H1 (cell line): ENCODE results near the gene HOXA10. TPM values are rescaled to one million over a fixed set of nuclear protein-coding genes. Genes with fewer than 3 reads are reported as not detected.

ENCODE experiments used
- CTCF ChIA-PET: fragments of 300-600 bp; sonication (Branson Sonifier 250); formaldehyde crosslinking; loops from one replicate; lab custom pipeline; 2021; ENCODE audit not compliant: partially characterized antibody; lab: Charles Lee
- POLR2A ChIA-PET: fragments of 300-600 bp; sonication (Branson Sonifier 250); formaldehyde crosslinking; loops from one replicate; lab custom pipeline; 2021; ENCODE audit warnings: inconsistent platforms; ENCODE audit not compliant: partially characterized antibody; lab: Charles Lee
- DNase-seq, 2 experiments: peaks; one replicate each; pipeline versions ENCODE4 v3.0.0 to v3.0.0-alpha.2; 2010 to 2022; ENCODE audit warnings: low spot score in 2 of 2, low read depth in 1 of 2, mixed read lengths in 1 of 2
- FAIRE-seq: peaks from 2 replicates; lab custom pipeline; 2011; peaks lifted over from hg19 to GRCh38; lab: Jason Lieb, UNC
- H2AFZ ChIP-seq: 2 replicates; pipeline ENCODE4 v1.8.1; 2012; ENCODE audit warnings: low read length, inconsistent platforms
- H2AK5ac ChIP-seq: 2 replicates; pipeline ENCODE4 v1.6.1; 2013; ENCODE audit warnings: low read depth, low read length
- H2BK120ac ChIP-seq: replicated peaks from 2 replicates; pipeline ENCODE3; 2013; ENCODE audit warnings: low read depth, low read length, inconsistent platforms
- H2BK12ac ChIP-seq: 2 replicates; pipeline ENCODE4 v1.6.1; 2013; ENCODE audit warnings: low read depth, low read length
- H2BK15ac ChIP-seq: 2 replicates; pipeline ENCODE4 v1.6.1; 2013; ENCODE audit warnings: low read length
- H2BK20ac ChIP-seq: 2 replicates; pipeline ENCODE4 v1.6.1; 2013; ENCODE audit warnings: low read length
- H2BK5ac ChIP-seq: 2 replicates; pipeline ENCODE4 v1.6.1; 2013; ENCODE audit warnings: low read depth, low read length
- H3K14ac ChIP-seq: 2 replicates; pipeline ENCODE4 v1.6.1; 2013; ENCODE audit warnings: inconsistent platforms; ENCODE audit not compliant: insufficient read length
- H3K18ac ChIP-seq: 2 replicates; pipeline ENCODE4 v1.6.1; 2013; ENCODE audit warnings: low read length; ENCODE audit errors: extremely low read depth
- H3K23ac ChIP-seq: 2 replicates; pipeline ENCODE4 v1.6.1; 2013; ENCODE audit warnings: inconsistent platforms; ENCODE audit not compliant: insufficient read length
- H3K23me2 ChIP-seq: 2 replicates; pipeline ENCODE4 v1.6.1; 2013; ENCODE audit warnings: low read depth, low read length
- H3K27ac ChIP-seq: 2 replicates; pipeline ENCODE4 v1.6.1; 2011; ENCODE audit warnings: low read depth, low read length, inconsistent platforms
- H3K27me3 ChIP-seq, 4 experiments: replicated peaks in 1 of 4; 1 replicate in 1 of 4; 2 replicates in 3 of 4; pipeline versions ENCODE4 v1.6.1 to v1.8.1; 2011 to 2013; ENCODE audit warnings: low read length in 3 of 4, mild to moderate bottlenecking in 3 of 4, inconsistent platforms in 2 of 4, mixed read lengths in 2 of 4, moderate library complexity in 1 of 4; ENCODE audit not compliant: control insufficient read depth in 3 of 4, insufficient read depth in 3 of 4; ENCODE audit errors: extremely low read depth in 1 of 4
- H3K36me3 ChIP-seq, 4 experiments: 2 replicates each; pipeline versions ENCODE4 v1.6.1 to v1.8.1; 2011 to 2013; ENCODE audit warnings: mild to moderate bottlenecking in 4 of 4, low read length in 3 of 4, moderate library complexity in 2 of 4, control low read depth in 1 of 4, inconsistent platforms in 1 of 4; ENCODE audit not compliant: insufficient read depth in 4 of 4, control insufficient read depth in 2 of 4
- H3K4ac ChIP-seq: replicated peaks from 2 replicates; pipeline ENCODE3; 2013; ENCODE audit warnings: low read length, low read depth, mixed read lengths, inconsistent platforms; ENCODE audit not compliant: insufficient read length
- H3K4me1 ChIP-seq, 4 experiments: replicated peaks in 1 of 4; 1 replicate in 1 of 4; 2 replicates in 3 of 4; pipeline versions ENCODE4 v1.6.1 to v1.8.1; 2011 to 2013; ENCODE audit warnings: low read length in 3 of 4, inconsistent platforms in 2 of 4, mixed read lengths in 1 of 4; ENCODE audit not compliant: insufficient read depth in 4 of 4, control insufficient read depth in 3 of 4
- H3K4me2 ChIP-seq, 2 experiments: 2 replicates each; pipeline versions ENCODE4 v1.6.1 to v1.8.1; 2011 to 2013; ENCODE audit warnings: low read depth in 2 of 2, low read length in 2 of 2, control low read depth in 1 of 2, inconsistent platforms in 1 of 2, mild to moderate bottlenecking in 1 of 2; ENCODE audit not compliant: insufficient read depth in 1 of 2
- H3K4me3 ChIP-seq, 4 experiments: fragments of 200-600, 300-600 bp in 1 of 4; sonication (generic), shearing (Covaris generic), sonication (Bioruptor Twin) in 1 of 4; 2 replicates each; pipeline versions ENCODE4 v1.5.1 to v1.8.1; 2011 to 2016; ENCODE audit warnings: low read length in 4 of 4, low read depth in 3 of 4, control low read depth in 2 of 4, inconsistent platforms in 2 of 4, mild to moderate bottlenecking in 2 of 4, mixed read lengths in 1 of 4, moderate library complexity in 1 of 4; ENCODE audit not compliant: insufficient read depth in 2 of 4; ENCODE audit errors: extremely low read depth in 1 of 4
- H3K56ac ChIP-seq: replicated peaks from 2 replicates; pipeline ENCODE3; 2013; ENCODE audit warnings: low read depth, mild to moderate bottlenecking, mixed read lengths, low read length, inconsistent platforms; ENCODE audit not compliant: insufficient read length
- H3K79me1 ChIP-seq: 2 replicates; pipeline ENCODE4 v1.6.1; 2013; ENCODE audit warnings: low read depth, low read length, control low read depth
- H3K79me2 ChIP-seq, 2 experiments: 2 replicates each; pipeline versions ENCODE4 v1.6.1 to v1.8.1; 2012 to 2013; ENCODE audit warnings: low read length in 2 of 2, mild to moderate bottlenecking in 2 of 2, inconsistent platforms in 1 of 2; ENCODE audit not compliant: insufficient read depth in 2 of 2, control insufficient read depth in 1 of 2
- H3K9ac ChIP-seq, 4 experiments: replicated peaks in 1 of 4; 1 replicate in 1 of 4; 2 replicates in 3 of 4; pipeline versions ENCODE4 v1.6.1 to v1.8.1; 2011 to 2013; ENCODE audit warnings: low read depth in 3 of 4, low read length in 3 of 4, control low read depth in 2 of 4, mild to moderate bottlenecking in 2 of 4, moderate library complexity in 2 of 4, inconsistent platforms in 1 of 4; ENCODE audit errors: extremely low read depth in 1 of 4
- H3K9me3 ChIP-seq, 2 experiments: 2 replicates each; pipeline versions ENCODE4 v1.6.1 to v1.8.1; 2012 to 2013; ENCODE audit warnings: mild to moderate bottlenecking in 2 of 2, moderate library complexity in 2 of 2, control low read depth in 1 of 2, inconsistent platforms in 1 of 2, low read depth in 1 of 2, low read length in 1 of 2, mixed read lengths in 1 of 2; ENCODE audit not compliant: insufficient read depth in 2 of 2
- H4K20me1 ChIP-seq, 2 experiments: replicated peaks in 1 of 2; 2 replicates each; pipeline versions ENCODE3 to v1.8.1; 2011 to 2013; ENCODE audit warnings: inconsistent platforms in 2 of 2, low read length in 2 of 2, mild to moderate bottlenecking in 1 of 2; ENCODE audit not compliant: insufficient read depth in 2 of 2, control insufficient read depth in 1 of 2
- H4K5ac ChIP-seq: 2 replicates; pipeline ENCODE4 v1.6.1; 2013; ENCODE audit warnings: low read length, low read depth, mixed read lengths, inconsistent platforms; ENCODE audit not compliant: insufficient read length
- H4K8ac ChIP-seq: 2 replicates; pipeline ENCODE4 v1.8.0; 2013; ENCODE audit warnings: mild to moderate bottlenecking, moderate library complexity, low read length, inconsistent platforms; ENCODE audit not compliant: insufficient read depth; ENCODE audit errors: extremely low read depth
- H4K91ac ChIP-seq: replicated peaks from 2 replicates; pipeline ENCODE3; 2013; ENCODE audit warnings: low read length, mixed read lengths, inconsistent platforms; ENCODE audit not compliant: insufficient read length
- EP300 ChIP-seq, 2 experiments: IDR thresholded peaks; 1 replicate in 1 of 2; 2 replicates in 1 of 2; pipeline ENCODE4 v1.6.1; 2011 to 2012; ENCODE audit warnings: low read depth in 2 of 2, low read length in 2 of 2, mild to moderate bottlenecking in 2 of 2, borderline replicate concordance in 1 of 2, inconsistent platforms in 1 of 2, moderate library complexity in 1 of 2
- EZH2 ChIP-seq: fragments of 200-600 bp; sonication (generic); IDR thresholded peaks from 2 replicates; pipeline ENCODE4 v1.7.1; 2012; ENCODE audit warnings: low read depth, mild to moderate bottlenecking, moderate library complexity, low read length, inconsistent platforms; ENCODE audit not compliant: severe bottlenecking
- KDM5A ChIP-seq: fragments of 200-600 bp; IDR thresholded peaks from 2 replicates; pipeline ENCODE4 v1.7.1; 2012; ENCODE audit warnings: mild to moderate bottlenecking, low read length, inconsistent platforms, mixed read lengths
- MAFK ChIP-seq: IDR thresholded peaks from 2 replicates; pipeline ENCODE4 v1.6.1; 2012; ENCODE audit warnings: low read depth, mild to moderate bottlenecking, improper control_type of control experiment, low read length
- RAD21 ChIP-seq, 2 experiments: IDR thresholded peaks in 1 of 2; conservative IDR thresholded peaks in 1 of 2; 2 replicates each; pipeline ENCODE4 v1.6.1; 2011; ENCODE audit warnings: low read depth in 2 of 2, low read length in 2 of 2, improper control_type of control experiment in 1 of 2, inconsistent platforms in 1 of 2, mild to moderate bottlenecking in 1 of 2, moderate library complexity in 1 of 2
- RFX5 ChIP-seq: IDR thresholded peaks from 2 replicates; pipeline ENCODE4 v1.6.1; 2011; ENCODE audit warnings: low read depth, low read length, improper control_type of control experiment, borderline replicate concordance
- SP2 ChIP-seq: IDR thresholded peaks from 2 replicates; pipeline ENCODE4 v1.6.1; 2012; ENCODE audit warnings: mild to moderate bottlenecking, low read length, inconsistent platforms
- SUZ12 ChIP-seq: fragments of 200-600 bp; sonication (generic); IDR thresholded peaks from 2 replicates; pipeline ENCODE4 v1.6.1; 2012; ENCODE audit warnings: mild to moderate bottlenecking, inconsistent platforms, low read length, moderate library complexity, mixed read lengths
- TAF1 ChIP-seq: IDR thresholded peaks from 2 replicates; pipeline ENCODE4 v1.6.1; 2011; ENCODE audit warnings: mild to moderate bottlenecking, low read depth, low read length
- WGBS, 2 experiments: shearing (Covaris generic) in 1 of 2; methylation state at CpG; one replicate each; pipeline versions ENCODE4 v1.1.6 to v1.1.7; 2013 to 2015; ENCODE audit warnings: low lambda C conversion rate in 2 of 2, mixed read lengths in 2 of 2, inconsistent platforms in 1 of 2, low coverage in 1 of 2, missing lambda C conversion rate in 1 of 2; ENCODE audit not compliant: insufficient replicate concordance in 2 of 2, insufficient coverage in 1 of 2, insufficient read length in 1 of 2; ENCODE audit errors: extremely low coverage in 1 of 2, missing lambda C conversion rate in 1 of 2; 5-methylcytosine and 5-hydroxymethylcytosine counted together
- polyA plus RNA-seq, 7 experiments: library from polyadenylated mRNA; depleted of rRNA in 3 of 7; stranded (reverse) in 5 of 7; unstranded in 2 of 7; fragments of >200 nt in 5 of 7; fragments of 200-250 nt in 2 of 7; gene quantifications; 1 replicate in 5 of 7; 2 replicates in 1 of 7; 4 replicates in 1 of 7; pipeline versions ENCODE4 v1.2.1 to v1.2.3, GENCODE V29; 2011 to 2013; ENCODE audit warnings: missing spikeins in 2 of 7, mixed read lengths in 2 of 7
- total RNA-seq: library from RNA; stranded (reverse); fragmentation: NEBNext Ultra II Directional; extraction: Animal tissue kit (Norgen Biotek cat#: 25700); gene quantifications from 2 replicates; pipeline ENCODE4 v1.2.1, GENCODE V29; 2021
- TF ChIP-seq, protein P1 (sequence below): IDR thresholded peaks from 2 replicates; pipeline ENCODE4 v1.6.1; 2012; ENCODE audit warnings: inconsistent platforms

HOXA10 gene
- total and polyA plus RNA-seq, 2 of the 8 experiments (the other 6 are each of a cell fraction or from before 2014, with no cell fraction given): not detected

DNA sequence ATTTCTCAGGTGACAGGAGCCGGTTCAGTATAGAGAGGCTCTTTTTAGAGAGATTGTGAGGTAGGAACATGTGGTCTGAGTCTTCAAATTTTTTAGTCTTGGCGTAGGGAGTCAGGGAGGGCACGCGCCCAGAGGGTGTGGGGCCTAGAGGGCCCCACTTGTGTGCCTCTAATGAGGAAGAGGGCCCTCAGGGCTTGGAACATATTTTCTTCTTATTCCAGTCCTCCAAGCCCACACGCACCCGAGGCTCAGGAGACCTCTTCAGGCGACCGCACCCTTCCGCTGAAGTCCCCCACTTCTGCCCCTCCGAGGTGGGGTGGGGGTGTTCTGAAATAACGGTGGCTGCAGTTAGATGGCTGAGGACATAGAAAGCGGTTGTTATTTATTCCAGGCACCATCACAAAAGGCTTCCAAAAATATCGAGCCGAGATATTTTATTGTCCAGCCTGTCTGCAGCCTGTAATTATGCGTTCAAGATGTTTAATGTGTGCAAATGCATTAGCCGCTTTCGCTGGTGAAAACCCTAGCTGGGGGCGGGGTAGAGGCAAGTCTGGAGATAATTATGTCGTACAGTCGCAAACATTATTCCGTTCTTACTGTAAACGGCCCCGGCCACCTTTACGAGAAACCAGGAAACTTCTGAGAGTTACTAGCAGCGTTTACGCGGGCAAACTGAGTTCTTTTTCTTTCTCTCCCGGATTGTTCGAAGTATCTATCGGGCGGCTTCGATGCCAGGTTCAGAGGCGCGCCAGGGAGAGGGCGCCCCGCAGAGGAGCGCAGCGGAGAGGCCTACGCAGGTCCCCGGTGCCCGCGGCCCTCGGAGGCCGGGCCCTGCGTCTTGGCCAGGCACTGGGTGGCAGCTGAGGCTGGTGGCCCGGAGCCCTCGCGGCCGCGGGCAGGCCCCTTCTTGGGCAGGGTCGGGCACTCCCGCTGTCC is 38.6 kb upstream of the HOXA10 start:
- 17% methylated on average over 43 of the region's 52 CpGs; no CpG with 5 or more reads in 1 of the 2 experiments for WGBS, 2 experiments
- H3K27me3 ChIP-seq: peaks cover 94 to 99% (median 98%) of the 10 kb centered on the region in 4 experiments
- H3K36me3 ChIP-seq: peaks cover 0 to 4% (median 0%) of the 10 kb centered on the region in 4 experiments; a peak in 1 of 8 replicates
- H4K5ac ChIP-seq: no peak overlapping the region
- no peak overlapping the region for H3K23ac ChIP-seq
- DNase-seq: no peak
- H3K23me2 ChIP-seq: no peaks in the 10 kb centered on the region; the same call in 1 of the 2 replicates
- peak overlapping the region; percentile 47 to 52 for H3K4me2 ChIP-seq
- no peak overlapping the region for H2BK20ac ChIP-seq
- H3K79me1 ChIP-seq: no peaks in the 10 kb centered on the region
- CTCF ChIA-PET: interaction anchor here (0.6 to 6.6 kb wide), 6 partner anchors 10 to 116 kb away, joined by 3 to 64 read pairs (median 12); partner anchors contain the start of gene HOXA11
- H3K56ac ChIP-seq: no peak overlapping the region
- H4K20me1 ChIP-seq: peaks cover 12 to 27% of the 10 kb centered on the region in 2 experiments
- POLR2A ChIA-PET: no interaction called here
- H2BK15ac ChIP-seq: no peak overlapping the region
- H4K8ac ChIP-seq: no peak overlapping the region; the same call in 1 of the 2 replicates
- no peaks in the 10 kb centered on the region for H3K9me3 ChIP-seq
- no peak overlapping the region for H3K18ac ChIP-seq
- H3K79me2 ChIP-seq: no peaks in the 10 kb centered on the region
- FAIRE-seq: no peak
- H2AFZ ChIP-seq: no peak overlapping the region
- peak overlapping the region in 1 of 4 experiments; percentile 38; a peak in 2 of 8 replicates for H3K4me3 ChIP-seq
- H2BK5ac ChIP-seq: no peak overlapping the region
- peaks cover 8 to 17% (median 12%) of the 10 kb centered on the region in 4 experiments for H3K4me1 ChIP-seq
- H3K14ac ChIP-seq: no peak overlapping the region
- H3K27ac ChIP-seq: no peak overlapping the region
- H2BK12ac ChIP-seq: no peak overlapping the region
- no peak overlapping the region for H2AK5ac ChIP-seq
- no peak overlapping the region for H2BK120ac ChIP-seq
- H3K4ac ChIP-seq: no peak overlapping the region
- H4K91ac ChIP-seq: no peak overlapping the region
- H3K9ac ChIP-seq: no peak overlapping the region
- TF ChIP-seq TAF1 (no peak), SP2 (no peak), RFX5 (no peak), SUZ12 (no peak; the same call in none of the 2 replicates), MAFK (no peak), EP300 (IDR thresholded peaks at IDR 0.05; ENCODE audit: borderline replicate concordance in 1 of 2, low read depth in 2 of 2, low read length in 2 of 2) (no peak), EZH2 (peak; percentile 97), KDM5A (no peak), RAD21 (IDR thresholded peaks at IDR 0.05 in 1 of 2, conservative IDR thresholded peaks at IDR 0.05 in 1 of 2; ENCODE audit: low read depth in 2 of 2, low read length in 2 of 2) (no peak)
- TF ChIP-seq, protein P1, sequence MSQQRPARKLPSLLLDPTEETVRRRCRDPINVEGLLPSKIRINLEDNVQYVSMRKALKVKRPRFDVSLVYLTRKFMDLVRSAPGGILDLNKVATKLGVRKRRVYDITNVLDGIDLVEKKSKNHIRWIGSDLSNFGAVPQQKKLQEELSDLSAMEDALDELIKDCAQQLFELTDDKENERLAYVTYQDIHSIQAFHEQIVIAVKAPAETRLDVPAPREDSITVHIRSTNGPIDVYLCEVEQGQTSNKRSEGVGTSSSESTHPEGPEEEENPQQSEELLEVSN: no peak
